Loucy (cell line): ENCODE data around the gene TRAF3IP1.

Experiments used
- H2AFZ ChIP-seq: fragments of 200-600 bp; sonication (generic); 2 replicates; pipeline ENCODE4 v1.6.0; 2016; ENCODE audit warnings: antibody characterized with exemption, mild to moderate bottlenecking, low read length, moderate library complexity
- H3F3A ChIP-seq: fragments of 200-600 bp; 2 replicates; pipeline ENCODE4 v1.6.0; 2016; ENCODE audit warnings: antibody characterized with exemption, low read depth, mild to moderate bottlenecking
- H3K27me3 ChIP-seq: fragments of 200-600 bp; sonication (generic); 2 replicates; pipeline ENCODE4 v1.6.1; 2014; ENCODE audit warnings: low read length, mild to moderate bottlenecking; ENCODE audit not compliant: insufficient read depth, poor library complexity, severe bottlenecking
- H3K36me3 ChIP-seq: fragments of 200-600 bp; sonication (generic); 2 replicates; pipeline ENCODE4 v1.6.1; 2016; ENCODE audit warnings: low read length; ENCODE audit not compliant: insufficient read depth
- H3K4me1 ChIP-seq: fragments of 200-600 bp; sonication (generic); 2 replicates; pipeline ENCODE4 v1.5.1; 2014; ENCODE audit warnings: low read length, mild to moderate bottlenecking; ENCODE audit not compliant: insufficient read depth, poor library complexity, severe bottlenecking
- H3K4me2 ChIP-seq: fragments of 200-600 bp; sonication (generic); 2 replicates; pipeline ENCODE4 v1.6.0; 2014; ENCODE audit warnings: antibody characterized with exemption, low read length, low read depth, mild to moderate bottlenecking; ENCODE audit not compliant: poor library complexity, severe bottlenecking
- H3K4me3 ChIP-seq: fragments of 200-600 bp; sonication (generic); 2 replicates; pipeline ENCODE4 v1.5.1; 2014; ENCODE audit warnings: low read length, mild to moderate bottlenecking, mixed read lengths; ENCODE audit not compliant: poor library complexity, severe bottlenecking
- H3K79me2 ChIP-seq: fragments of 200-600 bp; sonication (generic); 2 replicates; pipeline ENCODE4 v1.6.1; 2014; ENCODE audit warnings: low read length; ENCODE audit not compliant: insufficient read depth
- H3K9ac ChIP-seq: fragments of 200-600 bp; sonication (generic); 2 replicates; pipeline ENCODE4 v1.6.0; 2014; ENCODE audit warnings: mild to moderate bottlenecking, low read depth, low read length, moderate library complexity; ENCODE audit not compliant: poor library complexity, severe bottlenecking
- H3K9me2 ChIP-seq: fragments of 200-600 bp; sonication (generic); replicated peaks from 2 replicates; pipeline ENCODE4 v1.6.1; 2016; ENCODE audit warnings: low read depth, low read length, mixed read lengths
- H3K9me3 ChIP-seq: fragments of 200-600 bp; sonication (generic); 2 replicates; pipeline ENCODE4 v1.6.1; 2014; ENCODE audit warnings: mild to moderate bottlenecking, antibody characterized with exemption, low read length, low read depth; ENCODE audit not compliant: insufficient read depth
- H4K20me1 ChIP-seq: fragments of 200-600 bp; sonication (generic); 2 replicates; pipeline ENCODE4 v1.6.0; 2014; ENCODE audit warnings: antibody characterized with exemption, low read length, mild to moderate bottlenecking; ENCODE audit not compliant: insufficient read depth, poor library complexity, severe bottlenecking
- CTCF ChIP-seq: fragments of 200-600 bp; sonication (generic); conservative IDR thresholded peaks from 2 replicates; pipeline ENCODE4 v1.5.1; 2014; ENCODE audit warnings: mild to moderate bottlenecking, antibody characterized with exemption, low read length
- EZH2phosphoT487 ChIP-seq: fragments of 200-600 bp; IDR thresholded peaks from 2 replicates; pipeline ENCODE4 v1.6.1; 2018; ENCODE audit warnings: antibody characterized with exemption, mild to moderate bottlenecking, moderate library complexity, borderline replicate concordance

The TRAF3IP1 gene

DNA sequence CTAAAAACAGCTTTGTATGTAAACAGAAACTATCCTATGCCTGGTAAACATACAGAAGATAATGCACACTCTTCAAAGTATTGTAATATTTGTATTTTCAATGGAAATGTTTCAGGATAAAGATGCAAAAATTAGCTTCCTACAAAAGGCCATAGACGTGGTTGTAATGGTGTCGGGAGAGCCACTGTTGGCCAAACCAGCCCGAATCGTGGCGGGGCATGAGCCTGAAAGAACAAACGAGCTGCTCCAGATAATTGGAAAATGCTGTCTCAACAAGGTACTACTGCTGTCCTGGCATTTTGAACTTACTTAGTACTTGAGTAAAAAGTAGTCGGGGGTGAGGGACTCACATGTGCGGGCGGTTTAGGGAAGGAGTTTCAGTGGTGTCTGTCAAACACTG is 5.4 kb downstream of the TRAF3IP1 start:
- no peak for TF ChIP-seq EZH2phosphoT487
- TF ChIP-seq CTCF: no peak
- H3K4me2 ChIP-seq: no peak overlapping the region

GRCh38 chr2:238326801-238327365 is 6.6 kb downstream of the TRAF3IP1 start:
- no peaks in the 10 kb centered on the region for H3K27me3 ChIP-seq
- no peak for TF ChIP-seq EZH2phosphoT487
- TF ChIP-seq CTCF: no peak
- H3K9me3 ChIP-seq: no peaks in the 10 kb centered on the region
- no peak overlapping the region for H3K9ac ChIP-seq
- H4K20me1 ChIP-seq: no peaks in the 10 kb centered on the region
- no peaks in the 10 kb centered on the region for H3F3A ChIP-seq
- H2AFZ ChIP-seq: no peak overlapping the region
- no peaks in the 10 kb centered on the region for H3K9me2 ChIP-seq
- no peak overlapping the region for H3K4me3 ChIP-seq
- no peaks in the 10 kb centered on the region for H3K4me1 ChIP-seq
- no peaks in the 10 kb centered on the region for H3K79me2 ChIP-seq
- H3K36me3 ChIP-seq: 0 out of 2 replicates have a peak, but pooled peaks cover 5% of the 10 kb centered on the region
- no peak overlapping the region for H3K4me2 ChIP-seq

More for the DNA sequence above, 5.4 kb downstream of the TRAF3IP1 start:
- no peaks in the 10 kb centered on the region for H4K20me1 ChIP-seq
- H2AFZ ChIP-seq: no peak overlapping the region
- H3K9me2 ChIP-seq: no peaks in the 10 kb centered on the region
- H3K4me1 ChIP-seq: peaks cover 6% of the 10 kb centered on the region
- H3K9me3 ChIP-seq: no peaks in the 10 kb centered on the region
- no peaks in the 10 kb centered on the region for H3K79me2 ChIP-seq
- H3F3A ChIP-seq: no peaks in the 10 kb centered on the region
- no peaks in the 10 kb centered on the region for H3K27me3 ChIP-seq
- H3K4me3 ChIP-seq: no peak overlapping the region
- H3K36me3 ChIP-seq: 0 out of 2 replicates have a peak, but pooled peaks cover 5% of the 10 kb centered on the region
- H3K9ac ChIP-seq: no peak overlapping the region

- H3K36me3 ChIP-seq: 0 out of 2 replicates have a peak, but pooled peaks cover 5% of the 10 kb centered on the region
- no peaks in the 10 kb centered on the region for H4K20me1 ChIP-seq
- H2AFZ ChIP-seq: no peak overlapping the region
- H3K4me2 ChIP-seq: no peak overlapping the region
- H3K27me3 ChIP-seq: no peaks in the 10 kb centered on the region
- H3K9me3 ChIP-seq: no peaks in the 10 kb centered on the region
- H3K9me2 ChIP-seq: no peaks in the 10 kb centered on the region
- H3F3A ChIP-seq: no peaks in the 10 kb centered on the region
- H3K4me3 ChIP-seq: no peak overlapping the region
- H3K9ac ChIP-seq: no peak overlapping the region
- no peak for TF ChIP-seq EZH2phosphoT487
- no peak for TF ChIP-seq CTCF
- H3K4me1 ChIP-seq: no peaks in the 10 kb centered on the region
- no peaks in the 10 kb centered on the region for H3K79me2 ChIP-seq
These were observed 7.4 kb downstream of the TRAF3IP1 start for GRCh38 chr2:238327751-238328150.
